ENCODE results near the gene KLHL22.

- TF ChIP-seq POLR2AphosphoS5 (IDR thresholded peaks at IDR 0.05; ENCODE audit: borderline replicate concordance, low read depth, low read length) (no peak), FOXP2 (optimal IDR thresholded peaks at IDR 0.05; ENCODE audit: control extremely low read depth, extremely low read length, insufficient read depth) (no peak)
Measured at GRCh38 chr22:20522134-20523004, 26.8 kb upstream of the KLHL22 start.
